ENCODE measurements around the gene SUMF1.

Gene SUMF1

DNA sequence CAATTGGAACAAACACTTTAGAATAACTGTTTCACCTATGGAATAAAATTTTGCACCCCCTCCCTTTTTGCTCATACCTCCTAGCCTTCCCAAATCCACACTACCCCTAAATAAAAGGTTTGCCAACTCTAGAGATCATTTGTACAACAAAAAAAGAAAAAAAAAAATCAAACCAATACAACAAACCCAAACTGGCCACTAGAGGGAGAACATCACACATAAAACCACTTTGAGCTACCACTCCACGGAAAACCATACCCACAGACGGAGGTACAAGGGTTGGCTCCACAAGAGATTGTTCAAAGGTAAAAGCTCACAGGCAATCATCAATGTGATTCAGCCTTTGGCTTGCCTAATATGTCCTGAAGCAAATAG lies 116.3 kb downstream of the SUMF1 start:
- peak overlapping the region in 3 of 10 experiments; percentile 16 to 34 (median 25); a peak in 1 of 20 replicates for H3K4me3 ChIP-seq
- peaks cover 0 to 13% (median 0%) of the 10 kb centered on the region in 10 experiments; a peak in 8 of 20 replicates for H3K4me1 ChIP-seq
- peak overlapping the region in 8 of 11 experiments; percentile 13 to 66 (median 42); a peak in 9 of 22 replicates for H3K4me2 ChIP-seq
- H3K9ac ChIP-seq, result peak overlapping the region in 3 of 11 experiments; percentile 37 to 59 (median 49); a peak in 5 of 22 replicates
- TF ChIP-seq Cebpa-rat (IDR thresholded peaks at IDR 0.05), result no peak
- no peaks in the 10 kb centered on the region for H4K20me1 ChIP-seq
- H3K27me3 ChIP-seq, result no peaks in the 10 kb centered on the region
- peak overlapping the region in 3 of 11 experiments; percentile 27 to 41 (median 41); a peak in 5 of 22 replicates for H3K27ac ChIP-seq
- H3K9me3 ChIP-seq (replicated peaks in 1 of 11), result peaks cover 0 to 6% (median 0%) of the 10 kb centered on the region in 11 experiments; a peak in 5 of 22 replicates
- H3K36me3 ChIP-seq, result 0 out of 22 replicates have a peak, but pooled peaks cover 0 to 3% (median 0%) of the 10 kb centered on the region in 11 experiments

- no peaks in the 10 kb centered on the region; a peak in 1 of 22 replicates for H4K20me1 ChIP-seq
- H3K4me3 ChIP-seq, result no peak overlapping the region
- H3K36me3 ChIP-seq, result peaks cover 0 to 25% (median 0%) of the 10 kb centered on the region in 11 experiments; a peak in 2 of 22 replicates
- no peak overlapping the region for H3K27ac ChIP-seq
- no peak overlapping the region for H3K4me2 ChIP-seq
- H3K4me1 ChIP-seq, result peaks cover 0 to 14% (median 8%) of the 10 kb centered on the region in 10 experiments; a peak in 10 of 20 replicates
- peaks cover 0 to 4% (median 0%) of the 10 kb centered on the region in 11 experiments; a peak in 5 of 22 replicates for H3K9me3 ChIP-seq (replicated peaks in 1 of 11)
- no peaks in the 10 kb centered on the region for H3K27me3 ChIP-seq
- H3K9ac ChIP-seq, result no peak overlapping the region
- no peak for TF ChIP-seq Cebpa-rat (IDR thresholded peaks at IDR 0.05)
Measured at GRCh38 chr3:4343258-4343657, 123.8 kb downstream of the SUMF1 start.

- Histone ChIP-seq H3K4me3 (no peak overlapping the region), H4K20me1 (no peaks in the 10 kb centered on the region; a peak in 1 of 22 replicates), H3K4me2 (peak overlapping the region in 3 of 11 experiments; percentile 34 to 55 (median 47); a peak in 4 of 22 replicates), H3K27me3 (no peaks in the 10 kb centered on the region), H3K4me1 (peaks cover 0 to 14% (median 8%) of the 10 kb centered on the region in 10 experiments; a peak in 10 of 20 replicates), H3K9me3 (replicated peaks in 1 of 11) (no peaks in the 10 kb centered on the region), H3K27ac (no peak overlapping the region; a peak in 1 of 22 replicates), H3K36me3 (peaks cover 0 to 25% (median 0%) of the 10 kb centered on the region in 11 experiments; a peak in 2 of 22 replicates), H3K9ac (no peak overlapping the region)
- TF ChIP-seq Cebpa-rat (IDR thresholded peaks at IDR 0.05), result no peak
Measured at GRCh38 chr3:4341336-4341675, 125.8 kb downstream of the SUMF1 start.

DNA sequence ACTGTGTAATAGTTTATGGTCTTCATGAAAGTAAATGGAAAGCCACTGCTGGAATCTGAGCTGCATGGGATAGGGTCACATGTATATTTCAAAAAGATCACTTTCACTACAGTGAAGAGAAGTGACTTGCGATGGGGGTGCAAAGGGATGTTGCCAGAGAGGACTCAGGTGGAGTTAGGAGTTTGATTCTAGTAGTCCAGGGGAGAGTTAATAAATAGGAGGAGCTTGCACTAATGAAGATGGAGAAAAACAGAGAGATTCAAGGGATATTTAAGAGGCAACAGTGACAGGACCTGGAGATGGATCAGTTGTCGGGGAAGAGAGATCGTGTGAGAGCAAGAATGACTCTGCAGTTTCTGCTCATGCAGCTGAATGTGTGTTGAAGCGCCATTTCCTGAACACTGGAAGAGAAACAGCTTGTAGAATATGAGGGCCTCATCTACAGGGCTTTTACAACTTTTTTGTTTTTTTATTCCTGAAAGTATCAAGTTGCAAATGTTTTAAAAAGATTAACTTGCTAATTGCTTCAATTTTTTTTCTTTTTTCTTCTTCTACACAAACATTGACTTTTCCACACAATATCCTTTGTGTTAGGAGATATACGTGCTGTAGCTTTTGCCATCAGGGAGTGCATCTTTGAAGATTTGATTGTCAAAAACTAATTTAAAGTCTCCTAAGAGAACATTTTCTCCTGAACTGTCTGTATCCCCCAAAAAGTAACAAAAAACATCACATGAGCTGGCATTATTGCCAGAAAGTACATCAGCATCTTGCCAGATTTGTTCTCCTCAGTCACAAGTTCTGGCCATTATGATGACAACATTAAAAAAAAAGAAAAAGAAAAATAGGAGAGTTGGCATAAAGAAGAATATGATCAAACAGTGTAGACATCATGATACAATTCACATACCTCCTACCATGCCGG lies 126.4 kb downstream of the SUMF1 start:
- peaks cover 0 to 14% (median 8%) of the 10 kb centered on the region in 10 experiments; a peak in 10 of 20 replicates for H3K4me1 ChIP-seq
- H3K4me3 ChIP-seq, result no peak overlapping the region
- no peak for TF ChIP-seq Cebpa-rat (IDR thresholded peaks at IDR 0.05)
- H4K20me1 ChIP-seq, result no peaks in the 10 kb centered on the region; a peak in 1 of 22 replicates
- H3K27ac ChIP-seq, result peak overlapping the region in 5 of 11 experiments; percentile 9 to 48 (median 23); a peak in 5 of 22 replicates
- H3K36me3 ChIP-seq, result peaks cover 0 to 25% (median 0%) of the 10 kb centered on the region in 11 experiments; a peak in 2 of 22 replicates
- no peaks in the 10 kb centered on the region for H3K27me3 ChIP-seq
- H3K4me2 ChIP-seq, result peak overlapping the region in 9 of 11 experiments; percentile 1 to 55 (median 26); a peak in 12 of 22 replicates
- H3K9ac ChIP-seq, result no peak overlapping the region
- H3K9me3 ChIP-seq (replicated peaks in 1 of 11), result no peaks in the 10 kb centered on the region

GRCh38 chr3:4340077-4340410 lies 127.0 kb downstream of the SUMF1 start:
- H3K4me1 ChIP-seq, result peaks cover 0 to 14% (median 8%) of the 10 kb centered on the region in 10 experiments; a peak in 10 of 20 replicates
- H3K27ac ChIP-seq, result peak overlapping the region in 4 of 11 experiments; percentile 9 to 48 (median 28); a peak in 4 of 22 replicates

GRCh38 chr3:4338751-4339150 lies 128.3 kb downstream of the SUMF1 start:
- no peak overlapping the region for H3K4me3 ChIP-seq
- peaks cover 0 to 17% (median 0%) of the 10 kb centered on the region in 11 experiments; a peak in 2 of 22 replicates for H3K36me3 ChIP-seq
- H3K4me2 ChIP-seq, result no peak overlapping the region
- H4K20me1 ChIP-seq, result no peaks in the 10 kb centered on the region; a peak in 1 of 22 replicates
- no peak overlapping the region for H3K27ac ChIP-seq
- H3K9me3 ChIP-seq (replicated peaks in 1 of 11), result no peaks in the 10 kb centered on the region
- H3K27me3 ChIP-seq, result no peaks in the 10 kb centered on the region
- H3K9ac ChIP-seq, result no peak overlapping the region
- no peak for TF ChIP-seq Cebpa-rat (IDR thresholded peaks at IDR 0.05)
- peaks cover 0 to 14% (median 8%) of the 10 kb centered on the region in 10 experiments; a peak in 10 of 20 replicates for H3K4me1 ChIP-seq

More at GRCh38 chr3:4340077-4340410, 127.0 kb downstream of the SUMF1 start:
- H3K9ac ChIP-seq, result no peak overlapping the region
- H3K4me2 ChIP-seq, result peak overlapping the region in 7 of 11 experiments; percentile 1 to 55 (median 34); a peak in 7 of 22 replicates
- TF ChIP-seq Cebpa-rat (IDR thresholded peaks at IDR 0.05), result no peak
- peaks cover 0 to 25% (median 0%) of the 10 kb centered on the region in 11 experiments; a peak in 2 of 22 replicates for H3K36me3 ChIP-seq
- no peaks in the 10 kb centered on the region for H3K27me3 ChIP-seq
- no peaks in the 10 kb centered on the region for H3K9me3 ChIP-seq (replicated peaks in 1 of 11)
- H3K4me3 ChIP-seq, result no peak overlapping the region
- no peaks in the 10 kb centered on the region; a peak in 1 of 22 replicates for H4K20me1 ChIP-seq

DNA sequence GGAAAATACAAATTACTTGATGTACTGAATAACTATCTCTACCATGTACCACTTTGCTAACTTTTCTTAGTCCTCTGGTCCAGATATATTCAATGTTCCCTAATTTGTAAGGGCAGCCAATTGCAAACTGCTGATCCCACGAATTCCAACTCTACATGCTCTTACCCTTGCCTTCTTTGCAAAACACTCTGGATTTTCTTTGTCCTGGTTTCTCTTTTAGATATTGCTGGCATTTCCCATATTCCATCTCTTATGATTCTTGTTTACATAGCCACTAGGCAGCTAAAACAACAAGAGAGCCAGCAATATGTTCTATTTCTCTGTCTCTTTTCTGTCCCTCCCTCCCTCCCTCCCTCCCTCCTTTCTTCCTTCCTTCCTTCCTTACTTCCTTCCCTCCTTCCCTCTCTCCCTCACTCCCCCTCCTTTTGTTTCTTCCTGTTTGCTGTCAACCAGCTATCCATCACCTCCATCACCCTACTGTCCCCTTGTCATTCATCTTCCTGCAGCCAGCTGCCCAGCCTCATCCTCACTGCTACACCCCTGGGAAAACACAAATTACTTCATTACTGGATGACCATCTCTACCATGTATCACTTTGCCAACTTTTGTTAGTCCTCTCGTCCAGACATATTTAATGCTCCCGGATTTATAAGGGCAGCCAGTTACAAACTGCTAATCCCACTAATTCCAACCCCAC lies 130.1 kb downstream of the SUMF1 start:
- H3K36me3 ChIP-seq, result peaks cover 0 to 17% (median 0%) of the 10 kb centered on the region in 11 experiments; a peak in 2 of 22 replicates
- H4K20me1 ChIP-seq, result no peaks in the 10 kb centered on the region
- H3K4me2 ChIP-seq, result no peak overlapping the region
- no peak overlapping the region for H3K4me3 ChIP-seq
- no peak for TF ChIP-seq Cebpa-rat (IDR thresholded peaks at IDR 0.05)
- H3K9ac ChIP-seq, result no peak overlapping the region
- H3K27ac ChIP-seq, result no peak overlapping the region
- no peaks in the 10 kb centered on the region for H3K27me3 ChIP-seq
- H3K9me3 ChIP-seq (replicated peaks in 1 of 11), result no peaks in the 10 kb centered on the region
- peaks cover 0 to 14% (median 8%) of the 10 kb centered on the region in 10 experiments; a peak in 10 of 20 replicates for H3K4me1 ChIP-seq

GRCh38 chr3:4335840-4336562 lies 131.1 kb downstream of the SUMF1 start:
- H3K27ac ChIP-seq, result no peak overlapping the region
- no peaks in the 10 kb centered on the region for H3K27me3 ChIP-seq
- no peak overlapping the region for H3K4me3 ChIP-seq
- no peaks in the 10 kb centered on the region for H4K20me1 ChIP-seq
- 0 out of 22 replicates have a peak, but pooled peaks cover 0 to 5% (median 0%) of the 10 kb centered on the region in 11 experiments for H3K9me3 ChIP-seq (replicated peaks in 1 of 11)
- H3K4me2 ChIP-seq, result no peak overlapping the region
- peaks cover 0 to 10% (median 8%) of the 10 kb centered on the region in 10 experiments; a peak in 10 of 20 replicates for H3K4me1 ChIP-seq
- H3K9ac ChIP-seq, result no peak overlapping the region
- TF ChIP-seq Cebpa-rat (IDR thresholded peaks at IDR 0.05), result no peak
- peaks cover 0 to 21% (median 0%) of the 10 kb centered on the region in 11 experiments; a peak in 2 of 22 replicates for H3K36me3 ChIP-seq
